OCI-LY3 (cell line): ENCODE data around the gene IMP3.

Experiments
- H2AFZ ChIP-seq: fragments of 200-600, 300-600 bp; shearing (Covaris generic); 2 replicates; pipeline ENCODE4 v1.6.0; 2014; ENCODE audit warnings: antibody characterized with exemption, low read depth, low read length
- H3K27ac ChIP-seq: fragments of 200-600, 300-600 bp; sonication (generic); 2 replicates; pipeline ENCODE4 v1.5.1; 2014; ENCODE audit warnings: mild to moderate bottlenecking, low read length, moderate library complexity, mixed read lengths
- H3K27me3 ChIP-seq: fragments of 200-600, 300-600 bp; sonication (generic); 2 replicates; pipeline ENCODE4 v1.6.1; 2014; ENCODE audit warnings: low read depth, low read length, mixed read lengths
- H3K36me3 ChIP-seq: fragments of 200-600, 300-600 bp; sonication (generic); replicated peaks from 2 replicates; pipeline ENCODE3; 2014; ENCODE audit warnings: low read depth, low read length, mixed read lengths
- H3K4me1 ChIP-seq: fragments of 300-600, 200-600 bp; sonication (generic); 2 replicates; pipeline ENCODE4 v1.6.1; 2014; ENCODE audit warnings: low read length, mixed read lengths
- H3K4me2 ChIP-seq: fragments of 200-600, 300-600 bp; sonication (generic); 2 replicates; pipeline ENCODE4 v1.6.1; 2014; ENCODE audit warnings: low read length, mixed read lengths
- H3K4me3 ChIP-seq: fragments of 300-600, 200-600 bp; sonication (generic); 2 replicates; pipeline ENCODE4 v1.5.1; 2014; ENCODE audit warnings: antibody characterized with exemption, mild to moderate bottlenecking, low read length, moderate library complexity
- H3K79me2 ChIP-seq: fragments of 300-600, 200-600 bp; shearing (Covaris generic); 2 replicates; pipeline ENCODE4 v1.6.1; 2014; ENCODE audit warnings: mild to moderate bottlenecking, low read length, mixed read lengths
- H3K9ac ChIP-seq: fragments of 300-600, 200-600 bp; shearing (Covaris generic); 2 replicates; pipeline ENCODE4 v1.6.0; 2014; ENCODE audit warnings: mild to moderate bottlenecking, low read length, moderate library complexity
- H3K9me3 ChIP-seq: fragments of 200-600, 300-600 bp; shearing (Covaris generic); 2 replicates; pipeline ENCODE4 v1.6.1; 2014; ENCODE audit warnings: low read length, mixed read lengths; ENCODE audit not compliant: insufficient read depth
- H4K20me1 ChIP-seq: fragments of 200-600, 300-600 bp; sonication (generic); 2 replicates; pipeline ENCODE4 v1.6.1; 2016; ENCODE audit warnings: low read length, mixed read lengths; ENCODE audit not compliant: insufficient read depth
- EZH2phosphoT487 ChIP-seq: fragments of 200-600 bp; shearing (Covaris generic); IDR thresholded peaks from 2 replicates; pipeline ENCODE4 v1.6.1; 2018; ENCODE audit warnings: antibody characterized with exemption, mixed run types, low read depth
- TF ChIP-seq, protein P1 (sequence below): fragments of 200-600, 300-600 bp; sonication (generic); IDR thresholded peaks from 2 replicates; pipeline ENCODE4 v1.5.1; 2014; ENCODE audit warnings: antibody characterized with exemption, low read length, low read depth

The IMP3 gene

DNA sequence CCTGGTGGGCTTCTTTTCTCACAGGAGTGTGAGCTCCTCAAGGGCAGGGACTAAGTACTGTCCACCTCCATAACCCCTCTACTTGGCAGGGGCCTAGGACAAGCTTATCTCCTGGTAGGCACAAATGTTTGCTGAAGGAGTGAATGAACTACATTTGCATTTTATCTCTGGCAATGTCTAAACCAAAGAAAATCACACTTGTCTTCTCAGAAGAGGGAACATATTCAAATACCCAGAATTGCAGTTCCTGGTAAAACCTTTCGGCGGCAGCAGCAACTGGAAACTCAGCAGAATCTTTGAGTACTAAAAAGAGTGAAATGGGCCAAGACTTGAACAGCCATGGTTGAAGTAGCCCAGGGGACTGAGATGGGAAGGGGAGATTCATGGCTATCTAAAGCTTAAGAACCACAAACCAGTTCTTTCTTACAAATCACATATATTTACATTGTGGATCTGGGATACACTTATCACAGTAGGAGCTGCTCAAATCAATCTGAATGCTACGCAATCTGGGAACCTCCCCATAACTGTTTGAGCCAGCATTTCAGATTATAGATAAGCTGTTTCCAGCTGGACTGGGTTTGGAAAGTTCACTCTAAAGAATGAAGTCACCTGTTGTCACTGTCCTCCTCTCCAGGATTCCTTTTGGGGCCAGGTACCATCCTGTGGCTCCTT is 42.2 kb downstream of the IMP3 start:
- Histone ChIP-seq H4K20me1 (no peaks in the 10 kb centered on the region; the same call in 1 of the 2 replicates), H3K9ac (no peak overlapping the region), H3K4me3 (no peak overlapping the region), H3K79me2 (no peaks in the 10 kb centered on the region), H3K9me3 (no peaks in the 10 kb centered on the region), H3K36me3 (peaks cover 41% of the 10 kb centered on the region), H3K4me1 (no peaks in the 10 kb centered on the region), H3K4me2 (no peak overlapping the region), H3K27me3 (no peaks in the 10 kb centered on the region), H3K27ac (no peak overlapping the region), H2AFZ (no peak overlapping the region)
- no peak for TF ChIP-seq EZH2phosphoT487
- TF ChIP-seq, protein P1, sequence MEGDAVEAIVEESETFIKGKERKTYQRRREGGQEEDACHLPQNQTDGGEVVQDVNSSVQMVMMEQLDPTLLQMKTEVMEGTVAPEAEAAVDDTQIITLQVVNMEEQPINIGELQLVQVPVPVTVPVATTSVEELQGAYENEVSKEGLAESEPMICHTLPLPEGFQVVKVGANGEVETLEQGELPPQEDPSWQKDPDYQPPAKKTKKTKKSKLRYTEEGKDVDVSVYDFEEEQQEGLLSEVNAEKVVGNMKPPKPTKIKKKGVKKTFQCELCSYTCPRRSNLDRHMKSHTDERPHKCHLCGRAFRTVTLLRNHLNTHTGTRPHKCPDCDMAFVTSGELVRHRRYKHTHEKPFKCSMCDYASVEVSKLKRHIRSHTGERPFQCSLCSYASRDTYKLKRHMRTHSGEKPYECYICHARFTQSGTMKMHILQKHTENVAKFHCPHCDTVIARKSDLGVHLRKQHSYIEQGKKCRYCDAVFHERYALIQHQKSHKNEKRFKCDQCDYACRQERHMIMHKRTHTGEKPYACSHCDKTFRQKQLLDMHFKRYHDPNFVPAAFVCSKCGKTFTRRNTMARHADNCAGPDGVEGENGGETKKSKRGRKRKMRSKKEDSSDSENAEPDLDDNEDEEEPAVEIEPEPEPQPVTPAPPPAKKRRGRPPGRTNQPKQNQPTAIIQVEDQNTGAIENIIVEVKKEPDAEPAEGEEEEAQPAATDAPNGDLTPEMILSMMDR = peak; percentile 51

DNA sequence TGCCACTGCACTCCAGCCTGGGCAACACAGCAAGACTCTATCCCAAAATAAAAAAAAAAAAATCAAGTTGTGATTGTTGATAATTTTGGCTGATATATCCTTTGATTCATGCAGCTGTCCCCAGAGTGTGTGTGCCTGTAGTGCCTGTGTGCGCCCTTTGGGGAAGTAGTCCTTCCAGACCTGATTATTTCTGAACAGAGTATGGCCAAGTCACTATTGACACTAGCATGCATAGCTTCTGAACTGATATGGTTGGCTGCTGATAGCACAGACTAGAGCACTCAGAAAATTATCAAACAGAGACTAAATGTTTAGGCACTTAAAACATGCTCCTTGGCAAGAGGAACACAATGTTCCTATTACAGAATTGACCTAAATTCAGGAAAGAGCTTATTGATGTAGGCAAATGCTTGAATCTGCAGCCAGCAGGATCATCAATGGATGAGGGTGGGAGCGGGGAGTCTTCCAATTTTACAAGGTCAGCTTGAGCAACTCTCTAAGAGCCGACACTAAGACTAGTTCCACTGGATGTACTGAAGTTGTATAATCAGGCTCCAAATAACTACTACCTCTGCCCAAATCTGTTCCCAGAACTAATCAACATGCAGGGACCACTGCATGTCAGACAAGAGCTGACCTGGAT is 43.2 kb downstream of the IMP3 start:
- Histone ChIP-seq H3K4me3 (no peak overlapping the region), H3K4me1 (no peaks in the 10 kb centered on the region), H3K4me2 (no peak overlapping the region), H3K27me3 (no peaks in the 10 kb centered on the region), H3K36me3 (peaks cover 41% of the 10 kb centered on the region), H3K79me2 (no peaks in the 10 kb centered on the region), H4K20me1 (no peaks in the 10 kb centered on the region; the same call in 1 of the 2 replicates), H3K9ac (no peak overlapping the region), H3K9me3 (no peaks in the 10 kb centered on the region), H3K27ac (no peak overlapping the region), H2AFZ (no peak overlapping the region)
- no peak for TF ChIP-seq EZH2phosphoT487
- TF ChIP-seq, protein P1 = no peak

- Histone ChIP-seq H3K79me2 (no peaks in the 10 kb centered on the region), H3K27me3 (no peaks in the 10 kb centered on the region), H3K9me3 (no peaks in the 10 kb centered on the region), H2AFZ (no peak overlapping the region), H3K9ac (no peak overlapping the region), H3K4me1 (no peaks in the 10 kb centered on the region), H3K4me3 (no peak overlapping the region), H3K4me2 (no peak overlapping the region), H4K20me1 (no peaks in the 10 kb centered on the region; the same call in 1 of the 2 replicates), H3K36me3 (peaks cover 34% of the 10 kb centered on the region), H3K27ac (no peak overlapping the region)
- TF ChIP-seq, protein P1 = no peak
- no peak for TF ChIP-seq EZH2phosphoT487
Observed at GRCh38 chr15:75594276-75594675, 45.7 kb downstream of the IMP3 start.

GRCh38 chr15:75591655-75592364 is 48.2 kb downstream of the IMP3 start:
- Histone ChIP-seq H3K27me3 (no peaks in the 10 kb centered on the region), H3K4me1 (no peaks in the 10 kb centered on the region), H3K9ac (no peak overlapping the region), H4K20me1 (no peaks in the 10 kb centered on the region; the same call in 1 of the 2 replicates), H3K4me2 (no peak overlapping the region), H3K9me3 (no peaks in the 10 kb centered on the region), H3K36me3 (peaks cover 14% of the 10 kb centered on the region), H2AFZ (no peak overlapping the region), H3K27ac (no peak overlapping the region), H3K4me3 (no peak overlapping the region), H3K79me2 (no peaks in the 10 kb centered on the region)
- no peak for TF ChIP-seq EZH2phosphoT487
- TF ChIP-seq, protein P1 = no peak
